ENCODE results near the gene MRC1. TPM values are rescaled to one million over a fixed set of nuclear protein-coding genes. Genes with fewer than 3 reads are reported as not detected.
A peak's percentile ranks its signal among the peaks of the same experiment; 100 is the strongest.

MRC1 gene
- total and polyA plus RNA-seq, 3 experiments from 2014 or later: 1.4 TPM; not detected in 1

DNA sequence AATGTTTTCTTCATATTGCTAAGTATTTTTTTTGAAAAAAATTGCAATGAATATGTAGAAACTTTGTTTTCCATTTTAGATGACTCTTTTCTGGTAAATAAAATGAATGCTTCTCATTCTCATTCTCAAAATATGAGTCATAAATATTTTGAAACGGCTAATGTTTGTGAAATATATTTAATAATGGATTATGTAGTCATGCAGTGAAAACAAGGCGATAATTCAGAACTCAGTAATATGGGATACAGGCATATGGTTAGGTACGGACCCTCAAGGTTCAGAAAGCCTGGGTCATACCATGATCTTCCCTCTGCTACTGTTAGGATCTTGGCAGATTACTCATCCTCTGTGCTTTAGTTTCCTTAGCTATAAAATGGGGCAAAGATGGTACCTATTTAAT, 96.3 kb downstream of the MRC1 start:
- H3K27ac ChIP-seq (ENCODE audit: low read depth, low read length): no peak overlapping the region
- no peaks in the 10 kb centered on the region for H3K9me3 ChIP-seq (ENCODE audit: low read length)
- peaks cover 0 to 1% of the 10 kb centered on the region in 2 donors for H3K27me3 Mint-ChIP-seq
- no peaks in the 10 kb centered on the region for H3K4me1 Mint-ChIP-seq
- no peak overlapping the region for H3K4me3 Mint-ChIP-seq
- no peak overlapping the region for H3K27ac Mint-ChIP-seq
- H3K4me3 ChIP-seq (ENCODE audit: low read length): no peak overlapping the region
- peaks cover 0 to 7% (median 0%) of the 10 kb centered on the region in 5 donors for H3K9me3 Mint-ChIP-seq
- no peaks in the 10 kb centered on the region for H3K36me3 ChIP-seq (ENCODE audit: insufficient read depth, low read length)
- ChIA-PET CTCF (no interaction called here), POLR2A (no interaction called here)
- no peaks in the 10 kb centered on the region for H3K4me1 ChIP-seq (ENCODE audit: insufficient read depth, low read length)
- H3K36me3 Mint-ChIP-seq: peaks cover 0 to 3% (median 0%) of the 10 kb centered on the region in 3 donors
- no peak for DNase-seq
- no peaks in the 10 kb centered on the region for H3K27me3 ChIP-seq (ENCODE audit: insufficient read depth, low read length, poor library complexity, severe bottlenecking)

- peaks cover 0 to 3% (median 0%) of the 10 kb centered on the region in 3 donors for H3K36me3 Mint-ChIP-seq
- Histone ChIP-seq H3K4me1 (ENCODE audit: insufficient read depth, low read length) (no peaks in the 10 kb centered on the region), H3K36me3 (ENCODE audit: insufficient read depth, low read length) (no peaks in the 10 kb centered on the region), H3K27ac (ENCODE audit: low read depth, low read length) (no peak overlapping the region), H3K27me3 (ENCODE audit: insufficient read depth, low read length, poor library complexity, severe bottlenecking) (no peaks in the 10 kb centered on the region), H3K9me3 (ENCODE audit: low read length) (no peaks in the 10 kb centered on the region), H3K4me3 (ENCODE audit: low read length) (no peak overlapping the region)
- no peak overlapping the region for H3K4me3 Mint-ChIP-seq
- DNase-seq: no peak
- H3K9me3 Mint-ChIP-seq: peaks cover 0 to 7% (median 0%) of the 10 kb centered on the region in 5 donors
- H3K27me3 Mint-ChIP-seq: peaks cover 0 to 1% of the 10 kb centered on the region in 2 donors
- ChIA-PET CTCF (no interaction called here), POLR2A (no interaction called here)
- no peak overlapping the region for H3K27ac Mint-ChIP-seq
- no peaks in the 10 kb centered on the region for H3K4me1 Mint-ChIP-seq
Measured at GRCh38 chr10:17906002-17906401, 96.9 kb downstream of the MRC1 start.

- no peaks in the 10 kb centered on the region for H3K4me1 Mint-ChIP-seq
- peaks cover 0 to 3% (median 0%) of the 10 kb centered on the region in 3 donors for H3K36me3 Mint-ChIP-seq
- Histone ChIP-seq H3K4me3 (ENCODE audit: low read length) (no peak overlapping the region), H3K36me3 (ENCODE audit: insufficient read depth, low read length) (no peaks in the 10 kb centered on the region), H3K4me1 (ENCODE audit: insufficient read depth, low read length) (no peaks in the 10 kb centered on the region), H3K27ac (ENCODE audit: low read depth, low read length) (no peak overlapping the region), H3K9me3 (ENCODE audit: low read length) (no peaks in the 10 kb centered on the region), H3K27me3 (ENCODE audit: insufficient read depth, low read length, poor library complexity, severe bottlenecking) (no peaks in the 10 kb centered on the region)
- CTCF ChIA-PET: no interaction called here
- no peak for DNase-seq
- POLR2A ChIA-PET: no interaction called here
- H3K9me3 Mint-ChIP-seq: peaks cover 0 to 8% (median 0%) of the 10 kb centered on the region in 5 donors
- no peak overlapping the region for H3K4me3 Mint-ChIP-seq
- no peak overlapping the region for H3K27ac Mint-ChIP-seq
- peaks cover 0 to 1% of the 10 kb centered on the region in 2 donors for H3K27me3 Mint-ChIP-seq
Measured at GRCh38 chr10:17907641-17908040, 98.5 kb downstream of the MRC1 start.

- no peak overlapping the region for H3K4me3 Mint-ChIP-seq
- H3K27me3 Mint-ChIP-seq: peaks cover 0 to 1% of the 10 kb centered on the region in 2 donors
- ChIA-PET POLR2A (no interaction called here), CTCF (no interaction called here)
- peaks cover 0 to 3% (median 0%) of the 10 kb centered on the region in 5 donors for H3K9me3 Mint-ChIP-seq
- H3K4me1 ChIP-seq (ENCODE audit: insufficient read depth, low read length): no peaks in the 10 kb centered on the region
- no peak overlapping the region for H3K4me3 ChIP-seq (ENCODE audit: low read length)
- no peak for DNase-seq
- peaks cover 0 to 3% (median 0%) of the 10 kb centered on the region in 3 donors for H3K36me3 Mint-ChIP-seq
- no peaks in the 10 kb centered on the region for H3K36me3 ChIP-seq (ENCODE audit: insufficient read depth, low read length)
- H3K27ac ChIP-seq (ENCODE audit: low read depth, low read length): no peak overlapping the region
- H3K27ac Mint-ChIP-seq: no peak overlapping the region
- H3K27me3 ChIP-seq (ENCODE audit: insufficient read depth, low read length, poor library complexity, severe bottlenecking): no peaks in the 10 kb centered on the region
- H3K9me3 ChIP-seq (ENCODE audit: low read length): no peaks in the 10 kb centered on the region
- no peaks in the 10 kb centered on the region for H3K4me1 Mint-ChIP-seq
Measured at GRCh38 chr10:17910125-17910789, 101.1 kb downstream of the MRC1 start.

- no peak for DNase-seq
- Mint-ChIP-seq H3K27me3 (peaks cover 0 to 4% of the 10 kb centered on the region in 2 donors), H3K4me1 (no peaks in the 10 kb centered on the region), H3K9me3 (peaks cover 0 to 3% (median 0%) of the 10 kb centered on the region in 5 donors), H3K4me3 (no peak overlapping the region), H3K36me3 (no peaks in the 10 kb centered on the region), H3K27ac (no peak overlapping the region)
- POLR2A ChIA-PET: no interaction called here
- no peak overlapping the region for H3K27ac ChIP-seq (ENCODE audit: low read depth, low read length)
- no peaks in the 10 kb centered on the region for H3K27me3 ChIP-seq (ENCODE audit: insufficient read depth, low read length, poor library complexity, severe bottlenecking)
- no peaks in the 10 kb centered on the region for H3K4me1 ChIP-seq (ENCODE audit: insufficient read depth, low read length)
- H3K4me3 ChIP-seq (ENCODE audit: low read length): no peak overlapping the region
- CTCF ChIA-PET: no interaction called here
- no peaks in the 10 kb centered on the region for H3K36me3 ChIP-seq (ENCODE audit: insufficient read depth, low read length)
- H3K9me3 ChIP-seq (ENCODE audit: low read length): no peaks in the 10 kb centered on the region
Measured at GRCh38 chr10:17912754-17913153, 103.6 kb downstream of the MRC1 start.

- CTCF ChIA-PET: no interaction called here
- H3K4me3 Mint-ChIP-seq: no peak overlapping the region
Measured at GRCh38 chr10:17913604-17914003, 104.5 kb downstream of the MRC1 start.

GRCh38 chr10:17914169-17915045, 105.3 kb downstream of the MRC1 start:
- Mint-ChIP-seq H3K9me3 (peaks cover 0 to 4% (median 0%) of the 10 kb centered on the region in 5 donors), H3K36me3 (no peaks in the 10 kb centered on the region), H3K27me3 (peaks cover 0 to 4% of the 10 kb centered on the region in 2 donors), H3K4me3 (no peak overlapping the region), H3K4me1 (no peaks in the 10 kb centered on the region), H3K27ac (no peak overlapping the region)
- Histone ChIP-seq H3K4me1 (ENCODE audit: insufficient read depth, low read length) (no peaks in the 10 kb centered on the region), H3K36me3 (ENCODE audit: insufficient read depth, low read length) (no peaks in the 10 kb centered on the region), H3K9me3 (ENCODE audit: low read length) (no peaks in the 10 kb centered on the region), H3K27ac (ENCODE audit: low read depth, low read length) (no peak overlapping the region), H3K27me3 (ENCODE audit: insufficient read depth, low read length, poor library complexity, severe bottlenecking) (no peaks in the 10 kb centered on the region), H3K4me3 (ENCODE audit: low read length) (no peak overlapping the region)
- CTCF ChIA-PET: no interaction called here
- no peak for DNase-seq
- POLR2A ChIA-PET: no interaction called here

More at GRCh38 chr10:17913604-17914003, 104.5 kb downstream of the MRC1 start:
- Histone ChIP-seq H3K9me3 (ENCODE audit: low read length) (no peaks in the 10 kb centered on the region), H3K27me3 (ENCODE audit: insufficient read depth, low read length, poor library complexity, severe bottlenecking) (no peaks in the 10 kb centered on the region), H3K36me3 (ENCODE audit: insufficient read depth, low read length) (no peaks in the 10 kb centered on the region), H3K4me3 (ENCODE audit: low read length) (no peak overlapping the region), H3K4me1 (ENCODE audit: insufficient read depth, low read length) (no peaks in the 10 kb centered on the region), H3K27ac (ENCODE audit: low read depth, low read length) (no peak overlapping the region)
- Mint-ChIP-seq H3K27me3 (peaks cover 0 to 4% of the 10 kb centered on the region in 2 donors), H3K27ac (peak overlapping the region in 1 of 8 donors; percentile 22), H3K36me3 (no peaks in the 10 kb centered on the region), H3K9me3 (peaks cover 0 to 4% (median 0%) of the 10 kb centered on the region in 5 donors), H3K4me1 (no peaks in the 10 kb centered on the region)
- POLR2A ChIA-PET: no interaction called here
- no peak for DNase-seq

- no peaks in the 10 kb centered on the region for H3K9me3 ChIP-seq (ENCODE audit: low read length)
- no peak overlapping the region for H3K4me3 ChIP-seq (ENCODE audit: low read length)
- H3K4me1 ChIP-seq (ENCODE audit: insufficient read depth, low read length): no peaks in the 10 kb centered on the region
- DNase-seq: no peak
- ChIA-PET CTCF (no interaction called here), POLR2A (no interaction called here)
- Mint-ChIP-seq H3K9me3 (peaks cover 0 to 4% (median 3%) of the 10 kb centered on the region in 5 donors), H3K4me1 (no peaks in the 10 kb centered on the region), H3K36me3 (no peaks in the 10 kb centered on the region), H3K27ac (no peak overlapping the region), H3K4me3 (no peak overlapping the region), H3K27me3 (peaks cover 0 to 4% of the 10 kb centered on the region in 2 donors)
- no peaks in the 10 kb centered on the region for H3K36me3 ChIP-seq (ENCODE audit: insufficient read depth, low read length)
- H3K27ac ChIP-seq (ENCODE audit: low read depth, low read length): no peak overlapping the region
- H3K27me3 ChIP-seq (ENCODE audit: insufficient read depth, low read length, poor library complexity, severe bottlenecking): no peaks in the 10 kb centered on the region
Measured at GRCh38 chr10:17915181-17915580, 106.0 kb downstream of the MRC1 start.

Data from CD8-positive, alpha-beta memory T cell (primary cell).